IMR-90 (cell line): Measurements from ENCODE around the gene ATG5. TPM values are rescaled to one million over a fixed set of nuclear protein-coding genes. Genes with fewer than 3 reads are reported as not detected.

ENCODE experiments used
- ATAC-seq: fragments of 200-7000 bp; cut with Tn5 transposase; 2 replicates; pipeline ENCODE4 v1.9.1; 2020; ENCODE audit warnings: low read depth, mild to moderate bottlenecking, moderate library complexity
- BruUV-seq: library from RNA; stranded (reverse); fragments of 400-500 nt; replicated peaks from 2 replicates; lab custom pipeline; 2021; lab: Mats Ljungman, UMichigan
- CTCF ChIA-PET: fragments of 300-600 bp; formaldehyde crosslinking; extraction: SDS; loops from one replicate; lab custom pipeline; 2021; ENCODE audit warnings: antibody characterized with exemption; lab: Yijun Ruan, JAX
- POLR2A ChIA-PET: fragments of 300-600 bp; sonication (Branson Sonifier 250); formaldehyde crosslinking; loops from one replicate; lab custom pipeline; 2022; ENCODE audit warnings: antibody characterized with exemption; ENCODE audit not compliant: unreplicated experiment; lab: Charles Lee
- DNase-seq: peaks from one replicate; pipeline ENCODE4 v3.0.0; 2013
- H2AFZ ChIP-seq: replicated peaks from 2 replicates; pipeline ENCODE3; 2013; ENCODE audit warnings: low read length, mild to moderate bottlenecking; ENCODE audit not compliant: poor library complexity
- H2AK5ac ChIP-seq: 2 replicates; pipeline ENCODE4 v1.6.1; 2013; ENCODE audit warnings: low read depth, low read length, inconsistent platforms
- H2AK9ac ChIP-seq: replicated peaks from 2 replicates; pipeline ENCODE3; 2013; ENCODE audit warnings: mild to moderate bottlenecking, low read depth, low read length, moderate library complexity; ENCODE audit not compliant: poor library complexity
- H2BK120ac ChIP-seq: 2 replicates; pipeline ENCODE4 v1.6.1; 2013; ENCODE audit warnings: low read depth, low read length, inconsistent platforms
- H2BK15ac ChIP-seq: 3 replicates; pipeline ENCODE4 v1.6.1; 2013; ENCODE audit warnings: low read depth, low read length, inconsistent platforms
- H2BK20ac ChIP-seq: 2 replicates; pipeline ENCODE4 v1.6.1; 2013; ENCODE audit warnings: low read depth, mild to moderate bottlenecking, inconsistent platforms, low read length, moderate library complexity
- H2BK5ac ChIP-seq: 2 replicates; pipeline ENCODE4 v1.6.1; 2013; ENCODE audit warnings: mild to moderate bottlenecking, low read depth, low read length, inconsistent platforms; ENCODE audit not compliant: poor library complexity, severe bottlenecking
- H3K14ac ChIP-seq: replicated peaks from 2 replicates; pipeline ENCODE4 v1.6.1; 2013; ENCODE audit warnings: low read depth, low read length, inconsistent platforms
- H3K18ac ChIP-seq: 2 replicates; pipeline ENCODE4 v1.6.1; 2013; ENCODE audit warnings: low read depth, low read length, control low read depth
- H3K23ac ChIP-seq: 2 replicates; pipeline ENCODE4 v1.6.1; 2013; ENCODE audit warnings: low read depth, low read length, inconsistent platforms
- H3K27ac ChIP-seq: 2 replicates; pipeline ENCODE4 v1.5.1; 2013; ENCODE audit warnings: mild to moderate bottlenecking, control low read depth, low read length; ENCODE audit not compliant: insufficient read depth
- H3K27me3 ChIP-seq: 2 replicates; pipeline ENCODE4 v1.6.1; 2013; ENCODE audit warnings: low read length; ENCODE audit not compliant: control insufficient read depth, insufficient read depth
- H3K36me3 ChIP-seq: 2 replicates; pipeline ENCODE4 v1.6.1; 2013; ENCODE audit warnings: low read length, mixed read lengths; ENCODE audit not compliant: control insufficient read depth, insufficient read depth
- H3K4ac ChIP-seq: 2 replicates; pipeline ENCODE4 v1.6.1; 2013; ENCODE audit warnings: low read depth, low read length, inconsistent platforms
- H3K4me1 ChIP-seq: 2 replicates; pipeline ENCODE4 v1.6.1; 2013; ENCODE audit warnings: low read length, mixed read lengths; ENCODE audit not compliant: control insufficient read depth, insufficient read depth
- H3K4me2 ChIP-seq: 2 replicates; pipeline ENCODE4 v1.6.1; 2013; ENCODE audit warnings: low read depth, mild to moderate bottlenecking, control low read depth, low read length, moderate library complexity
- H3K4me3 ChIP-seq: 2 replicates; pipeline ENCODE4 v1.5.1; 2013; ENCODE audit warnings: low read depth, mild to moderate bottlenecking, control low read depth, low read length, moderate library complexity; ENCODE audit not compliant: insufficient read depth
- H3K56ac ChIP-seq: 2 replicates; pipeline ENCODE4 v1.6.1; 2013; ENCODE audit warnings: low read length, inconsistent platforms; ENCODE audit not compliant: insufficient read depth; ENCODE audit errors: extremely low read depth
- H3K79me1 ChIP-seq, 2 experiments: 2 replicates each; pipeline ENCODE4 v1.6.1; 2013; ENCODE audit warnings: low read length in 2 of 2, inconsistent platforms in 1 of 2, low read depth in 1 of 2
- H3K9ac ChIP-seq: 2 replicates; pipeline ENCODE4 v1.6.1; 2013; ENCODE audit warnings: low read depth, low read length, control low read depth
- H3K9me1 ChIP-seq: 2 replicates; pipeline ENCODE4 v1.6.1; 2013; ENCODE audit warnings: low read length, inconsistent platforms; ENCODE audit not compliant: insufficient read depth
- H3K9me3 ChIP-seq: 2 replicates; pipeline ENCODE4 v1.6.1; 2013; ENCODE audit warnings: low read length; ENCODE audit not compliant: control insufficient read depth, insufficient read depth
- H4K20me1 ChIP-seq: 2 replicates; pipeline ENCODE4 v1.6.1; 2013; ENCODE audit warnings: low read length, inconsistent platforms; ENCODE audit not compliant: insufficient read depth
- H4K5ac ChIP-seq: 2 replicates; pipeline ENCODE4 v1.6.1; 2013; ENCODE audit warnings: mild to moderate bottlenecking, low read depth, low read length, control low read depth
- H4K8ac ChIP-seq, 2 experiments: 2 replicates each; pipeline ENCODE4 v1.6.1; 2013; ENCODE audit warnings: low read depth in 2 of 2, low read length in 2 of 2, control low read depth in 1 of 2, inconsistent platforms in 1 of 2
- H4K91ac ChIP-seq: 2 replicates; pipeline ENCODE4 v1.6.1; 2013; ENCODE audit warnings: low read depth, low read length, inconsistent platforms; ENCODE audit not compliant: insufficient read depth
- BHLHE40 ChIP-seq: fragments of 150-350 bp; IDR thresholded peaks from 2 replicates; pipeline ENCODE4 v1.6.1; 2016; ENCODE audit warnings: mild to moderate bottlenecking, low read depth, low read length
- CTCF ChIP-seq: conservative IDR thresholded peaks from 2 replicates; pipeline ENCODE4 v1.5.1; 2012; ENCODE audit warnings: mild to moderate bottlenecking, low read depth, low read length, improper control_type of control experiment
- FOS ChIP-seq: fragments of 150-350 bp; IDR thresholded peaks from 2 replicates; pipeline ENCODE4 v1.6.1; 2016; ENCODE audit warnings: low read depth, low read length
- MAZ ChIP-seq: IDR thresholded peaks from 2 replicates; pipeline ENCODE4 v1.6.1; 2012; ENCODE audit warnings: low read depth, mild to moderate bottlenecking, low read length, improper control_type of control experiment, moderate library complexity, borderline replicate concordance
- MXI1 ChIP-seq: IDR thresholded peaks from 2 replicates; pipeline ENCODE4 v1.6.1; 2012; ENCODE audit warnings: low read depth, mild to moderate bottlenecking, low read length, moderate library complexity, borderline replicate concordance
- NFE2L2 ChIP-seq: fragments of 150-350 bp; IDR thresholded peaks from 2 replicates; pipeline ENCODE4 v1.6.1; 2016; ENCODE audit warnings: low read depth, mild to moderate bottlenecking, low read length
- POLR2A ChIP-seq: IDR thresholded peaks from 2 replicates; pipeline ENCODE4 v1.6.1; 2012; ENCODE audit warnings: mild to moderate bottlenecking, low read depth, low read length
- RAD21 ChIP-seq: IDR thresholded peaks from 2 replicates; pipeline ENCODE4 v1.6.1; 2012; ENCODE audit warnings: low read length, improper control_type of control experiment
- RCOR1 ChIP-seq: IDR thresholded peaks from 2 replicates; pipeline ENCODE4 v1.6.1; 2012; ENCODE audit warnings: mild to moderate bottlenecking, low read length, improper control_type of control experiment; ENCODE audit not compliant: insufficient replicate concordance
- SMC3 ChIP-seq: fragments of 150-350 bp; IDR thresholded peaks from 2 replicates; pipeline ENCODE4 v1.6.1; 2016; ENCODE audit warnings: low read depth, mild to moderate bottlenecking, antibody characterized with exemption, low read length, moderate library complexity
- USF2 ChIP-seq: fragments of 150-350 bp; IDR thresholded peaks from 2 replicates; pipeline ENCODE4 v1.6.1; 2017; ENCODE audit warnings: mild to moderate bottlenecking, antibody characterized with exemption, low read length, low read depth
- dilution Hi-C: fragments of 300-500 bp; cut with HindIII; formaldehyde crosslinking; loops from one replicate; pipeline ENCODE4 v1.14.3; 2018; ENCODE audit warnings: low sequenced_read_pairs; ENCODE audit not compliant: unreplicated experiment
- in situ Hi-C: fragments of 300-500 bp; cut with MboI; formaldehyde crosslinking; loops from 3 replicates; pipeline ENCODE4 v1.14.3; 2019; ENCODE audit warnings: low sequenced_read_pairs, inconsistent platforms, mixed read lengths
- intact Hi-C: fragments of 100-400 bp; cut with micrococcal nuclease; formaldehyde crosslinking; loops from 2 replicates; pipeline ENCODE4 v1.10.0; 2022
- polyA plus RNA-seq, 3 experiments: library from polyadenylated mRNA; depleted of rRNA; stranded (reverse); fragments of >200 nt; gene quantifications; 2 replicates each; pipeline ENCODE4 v1.2.3, GENCODE V29; 2012; ENCODE audit warnings: low replicate concordance in 1 of 3
- total RNA-seq: library from RNA; depleted of rRNA; stranded (reverse); fragments of >200 nt; gene quantifications from 2 replicates; pipeline ENCODE4 v1.2.3, GENCODE V29; 2012

ATG5 gene
- total and polyA plus RNA-seq, 2 of the 4 experiments (the other 2 are of a cell fraction) = 13.5 to 28.0 TPM

GRCh38 chr6:106241498-106241897 lies 84.1 kb downstream of the ATG5 start:
- Histone ChIP-seq H3K23ac (no peak overlapping the region), H2AK9ac (no peak overlapping the region), H3K9me3 (no peaks in the 10 kb centered on the region), H2BK120ac (no peak overlapping the region), H2AK5ac (no peak overlapping the region), H3K18ac (no peak overlapping the region), H4K5ac (no peak overlapping the region), H4K91ac (no peak overlapping the region), H3K56ac (no peak overlapping the region), H2AFZ (no peak overlapping the region), H4K20me1 (no peaks in the 10 kb centered on the region), H3K27ac (no peak overlapping the region), H3K4ac (no peak overlapping the region), H3K27me3 (no peaks in the 10 kb centered on the region), H2BK15ac (no peak overlapping the region), H3K14ac (no peak overlapping the region), H2BK5ac (no peak overlapping the region), H3K36me3 (no peaks in the 10 kb centered on the region), H3K9me1 (no peaks in the 10 kb centered on the region; the same call in 1 of the 2 replicates), H3K9ac (no peak overlapping the region), H3K79me1 (peaks cover 17% of the 10 kb centered on the region in 2 experiments), H3K4me2 (no peak overlapping the region), H2BK20ac (no peak overlapping the region), H3K4me3 (no peak overlapping the region), H3K4me1 (no peaks in the 10 kb centered on the region), H4K8ac (no peak overlapping the region)
- DNase-seq (no peak), ATAC-seq (no peak)
- CTCF ChIA-PET = no interaction called here
- no TSS peak for BruUV-seq
- in situ Hi-C loops = no loop called here
- dilution Hi-C loops = no loop called here
- no peak for TF ChIP-seq RAD21
- no peak for TF ChIP-seq NFE2L2
- TF ChIP-seq SMC3 = no peak
- TF ChIP-seq CTCF = no peak
- TF ChIP-seq USF2 = no peak
- no peak for TF ChIP-seq POLR2A
- no peak for TF ChIP-seq RCOR1
- TF ChIP-seq MXI1 = no peak
- no peak for TF ChIP-seq BHLHE40
- TF ChIP-seq FOS = no peak
- no peak for TF ChIP-seq MAZ
- intact Hi-C loops = no loop called here
- POLR2A ChIA-PET = interaction anchor here (0.6 kb wide), 1 partner anchor 33 kb away, joined by 4 read pairs; no protein-coding TSS in a partner anchor
